ENCODE results near the gene TNFSF13B.

The TNFSF13B gene

GRCh38 chr13:108289819-108290218 is 20.3 kb downstream of the TNFSF13B start:
- 38% methylated on average over 1 of the region's 1 CpG for WGBS
- H3K9me3 ChIP-seq (ENCODE audit: control insufficient read depth, low read length), result no peaks in the 10 kb centered on the region
- no peak overlapping the region for H2AK5ac ChIP-seq (ENCODE audit: low read length, severe bottlenecking)
- H3K14ac ChIP-seq (ENCODE audit: low read length in 2 of 2), result no peak overlapping the region
- no peak overlapping the region for H3K9ac ChIP-seq (ENCODE audit: low read length)
- H2AFZ ChIP-seq (ENCODE audit: low read depth, low read length), result no peak overlapping the region
- H3K36me3 ChIP-seq (ENCODE audit: control insufficient read depth in 1 of 2, insufficient read depth in 2 of 2, low read depth in 1 of 2, low read length in 2 of 2), result no peaks in the 10 kb centered on the region
- H3K27ac ChIP-seq (ENCODE audit: low read length, poor library complexity, severe bottlenecking), result no peak overlapping the region
- DNase-seq, result no peak
- H2BK15ac ChIP-seq (ENCODE audit: low read depth, poor library complexity, severe bottlenecking), result no peak overlapping the region
- H3K4me1 ChIP-seq (ENCODE audit: control insufficient read depth, insufficient read depth, low read depth, low read length), result no peaks in the 10 kb centered on the region
- no peak overlapping the region for H3K4ac ChIP-seq (ENCODE audit: low read depth in 1 of 2, low read length in 2 of 2)
- no peak overlapping the region for H2BK120ac ChIP-seq (ENCODE audit: low read depth, low read length)
- H3K4me3 ChIP-seq (ENCODE audit: insufficient read depth in 1 of 2, low read depth in 1 of 2, low read length in 2 of 2), result no peak overlapping the region
- H3K4me2 ChIP-seq (ENCODE audit: low read length, poor library complexity, severe bottlenecking), result no peak overlapping the region
- no peaks in the 10 kb centered on the region for H3K27me3 ChIP-seq (ENCODE audit: control insufficient read depth in 1 of 2, insufficient read depth in 1 of 2, low read length in 2 of 2)
- H2BK5ac ChIP-seq (ENCODE audit: low read depth, low read length, poor library complexity, severe bottlenecking), result no peak overlapping the region
- no peaks in the 10 kb centered on the region for H3K79me1 ChIP-seq (replicated peaks; ENCODE audit: low read length, poor library complexity, severe bottlenecking)
- no peak overlapping the region for H3K18ac ChIP-seq (ENCODE audit: low read depth in 1 of 2, low read length in 2 of 2)
- no peak overlapping the region for H3K23ac ChIP-seq (ENCODE audit: low read length in 2 of 2)
- no peak overlapping the region for H4K8ac ChIP-seq (ENCODE audit: low read length)
- H2BK12ac ChIP-seq (ENCODE audit: low read length in 2 of 2), result no peak overlapping the region
- H4K91ac ChIP-seq (ENCODE audit: low read length), result no peak overlapping the region

- H3K4me3 ChIP-seq (ENCODE audit: insufficient read depth in 1 of 2, low read depth in 1 of 2, low read length in 2 of 2), result no peak overlapping the region
- H2BK12ac ChIP-seq (ENCODE audit: low read length in 2 of 2), result no peak overlapping the region
- H2BK120ac ChIP-seq (ENCODE audit: low read depth, low read length), result no peak overlapping the region
- H4K8ac ChIP-seq (ENCODE audit: low read length), result no peak overlapping the region
- no peaks in the 10 kb centered on the region for H3K9me3 ChIP-seq (ENCODE audit: control insufficient read depth, low read length)
- H2BK15ac ChIP-seq (ENCODE audit: low read depth, poor library complexity, severe bottlenecking), result no peak overlapping the region
- H3K23ac ChIP-seq (ENCODE audit: low read length in 2 of 2), result no peak overlapping the region
- H3K4ac ChIP-seq (ENCODE audit: low read depth in 1 of 2, low read length in 2 of 2), result no peak overlapping the region
- no peak overlapping the region for H2AK5ac ChIP-seq (ENCODE audit: low read length, severe bottlenecking)
- no peak overlapping the region for H4K91ac ChIP-seq (ENCODE audit: low read length)
- H3K36me3 ChIP-seq (ENCODE audit: control insufficient read depth in 1 of 2, insufficient read depth in 2 of 2, low read depth in 1 of 2, low read length in 2 of 2), result no peaks in the 10 kb centered on the region
- no CpG with 5 or more reads among the region's 1 CpG for WGBS
- H2BK5ac ChIP-seq (ENCODE audit: low read depth, low read length, poor library complexity, severe bottlenecking), result no peak overlapping the region
- H3K27me3 ChIP-seq (ENCODE audit: control insufficient read depth in 1 of 2, insufficient read depth in 1 of 2, low read length in 2 of 2), result no peaks in the 10 kb centered on the region
- H3K14ac ChIP-seq (ENCODE audit: low read length in 2 of 2), result no peak overlapping the region
- no peak overlapping the region for H3K27ac ChIP-seq (ENCODE audit: low read length, poor library complexity, severe bottlenecking)
- H2AFZ ChIP-seq (ENCODE audit: low read depth, low read length), result no peak overlapping the region
- H3K18ac ChIP-seq (ENCODE audit: low read depth in 1 of 2, low read length in 2 of 2), result no peak overlapping the region
- no peak overlapping the region for H3K9ac ChIP-seq (ENCODE audit: low read length)
- H3K79me1 ChIP-seq (replicated peaks; ENCODE audit: low read length, poor library complexity, severe bottlenecking), result no peaks in the 10 kb centered on the region
- no peak for DNase-seq
- no peaks in the 10 kb centered on the region for H3K4me1 ChIP-seq (ENCODE audit: control insufficient read depth, insufficient read depth, low read depth, low read length)
- H3K4me2 ChIP-seq (ENCODE audit: low read length, poor library complexity, severe bottlenecking), result no peak overlapping the region
Observed at GRCh38 chr13:108297114-108297513, 27.6 kb downstream of the TNFSF13B start.

GRCh38 chr13:108302279-108302678 is 32.8 kb downstream of the TNFSF13B start:
- Histone ChIP-seq H3K14ac (ENCODE audit: low read length in 2 of 2) (no peak overlapping the region), H2BK5ac (ENCODE audit: low read depth, low read length, poor library complexity, severe bottlenecking) (no peak overlapping the region), H3K23ac (ENCODE audit: low read length in 2 of 2) (no peak overlapping the region), H3K4me3 (ENCODE audit: insufficient read depth in 1 of 2, low read depth in 1 of 2, low read length in 2 of 2) (no peak overlapping the region), H3K27ac (ENCODE audit: low read length, poor library complexity, severe bottlenecking) (no peak overlapping the region), H3K4me2 (ENCODE audit: low read length, poor library complexity, severe bottlenecking) (no peak overlapping the region), H2BK120ac (ENCODE audit: low read depth, low read length) (no peak overlapping the region), H3K4ac (ENCODE audit: low read depth in 1 of 2, low read length in 2 of 2) (no peak overlapping the region), H2AFZ (ENCODE audit: low read depth, low read length) (no peak overlapping the region), H3K18ac (ENCODE audit: low read depth in 1 of 2, low read length in 2 of 2) (no peak overlapping the region), H3K9ac (ENCODE audit: low read length) (no peak overlapping the region), H3K36me3 (ENCODE audit: control insufficient read depth in 1 of 2, insufficient read depth in 2 of 2, low read depth in 1 of 2, low read length in 2 of 2) (no peaks in the 10 kb centered on the region), H2BK12ac (ENCODE audit: low read length in 2 of 2) (no peak overlapping the region), H3K4me1 (ENCODE audit: control insufficient read depth, insufficient read depth, low read depth, low read length) (no peaks in the 10 kb centered on the region), H4K8ac (ENCODE audit: low read length) (no peak overlapping the region), H2AK5ac (ENCODE audit: low read length, severe bottlenecking) (no peak overlapping the region), H3K27me3 (ENCODE audit: control insufficient read depth in 1 of 2, insufficient read depth in 1 of 2, low read length in 2 of 2) (no peaks in the 10 kb centered on the region), H3K9me3 (ENCODE audit: control insufficient read depth, low read length) (no peaks in the 10 kb centered on the region), H2BK15ac (ENCODE audit: low read depth, poor library complexity, severe bottlenecking) (no peak overlapping the region), H4K91ac (ENCODE audit: low read length) (no peak overlapping the region), H3K79me1 (replicated peaks; ENCODE audit: low read length, poor library complexity, severe bottlenecking) (no peaks in the 10 kb centered on the region)
- WGBS, result no CpG with 5 or more reads among the region's 1 CpG
- DNase-seq, result no peak

GRCh38 chr13:108304170-108305016 is 34.9 kb downstream of the TNFSF13B start:
- DNase-seq, result peak; percentile 6
- no peak overlapping the region for H4K8ac ChIP-seq (ENCODE audit: low read length)
- H2BK120ac ChIP-seq (ENCODE audit: low read depth, low read length), result no peak overlapping the region
- no peaks in the 10 kb centered on the region for H3K4me1 ChIP-seq (ENCODE audit: control insufficient read depth, insufficient read depth, low read depth, low read length)
- no peak overlapping the region for H3K4me3 ChIP-seq (ENCODE audit: insufficient read depth in 1 of 2, low read depth in 1 of 2, low read length in 2 of 2)
- no peak overlapping the region for H2BK15ac ChIP-seq (ENCODE audit: low read depth, poor library complexity, severe bottlenecking)
- no peak overlapping the region for H3K14ac ChIP-seq (ENCODE audit: low read length in 2 of 2)
- H3K27ac ChIP-seq (ENCODE audit: low read length, poor library complexity, severe bottlenecking), result no peak overlapping the region
- no peak overlapping the region for H2BK12ac ChIP-seq (ENCODE audit: low read length in 2 of 2)
- no peak overlapping the region for H2AK5ac ChIP-seq (ENCODE audit: low read length, severe bottlenecking)
- H3K36me3 ChIP-seq (ENCODE audit: control insufficient read depth in 1 of 2, insufficient read depth in 2 of 2, low read depth in 1 of 2, low read length in 2 of 2), result no peaks in the 10 kb centered on the region
- no peak overlapping the region for H3K4ac ChIP-seq (ENCODE audit: low read depth in 1 of 2, low read length in 2 of 2)
- H3K27me3 ChIP-seq (ENCODE audit: control insufficient read depth in 1 of 2, insufficient read depth in 1 of 2, low read length in 2 of 2), result no peaks in the 10 kb centered on the region
- no peak overlapping the region for H3K23ac ChIP-seq (ENCODE audit: low read length in 2 of 2)
- H3K9me3 ChIP-seq (ENCODE audit: control insufficient read depth, low read length), result no peaks in the 10 kb centered on the region
- H4K91ac ChIP-seq (ENCODE audit: low read length), result no peak overlapping the region
- no peak overlapping the region for H3K4me2 ChIP-seq (ENCODE audit: low read length, poor library complexity, severe bottlenecking)
- H3K9ac ChIP-seq (ENCODE audit: low read length), result no peak overlapping the region
- no peak overlapping the region for H2AFZ ChIP-seq (ENCODE audit: low read depth, low read length)
- WGBS, result 50% methylated on average over 2 of the region's 7 CpGs
- H3K18ac ChIP-seq (ENCODE audit: low read depth in 1 of 2, low read length in 2 of 2), result no peak overlapping the region
- H3K79me1 ChIP-seq (replicated peaks; ENCODE audit: low read length, poor library complexity, severe bottlenecking), result no peaks in the 10 kb centered on the region
- no peak overlapping the region for H2BK5ac ChIP-seq (ENCODE audit: low read depth, low read length, poor library complexity, severe bottlenecking)

Measured in mesenchymal stem cell (in vitro differentiated cells and primary cell).